COLO668 (cell line): ENCODE data around the gene CD4.
"Not testable (repeated sequence)": the region's sequence is repeated elsewhere in the genome, so short reads cannot be mapped to it uniquely, and the experiment has no call there.

Experiments used
- DNase-seq: peaks from one replicate; lab custom pipeline; 2025; ENCODE audit not compliant: unreplicated experiment; lab: John Stamatoyannopoulos, UW

CD4 gene

DNA sequence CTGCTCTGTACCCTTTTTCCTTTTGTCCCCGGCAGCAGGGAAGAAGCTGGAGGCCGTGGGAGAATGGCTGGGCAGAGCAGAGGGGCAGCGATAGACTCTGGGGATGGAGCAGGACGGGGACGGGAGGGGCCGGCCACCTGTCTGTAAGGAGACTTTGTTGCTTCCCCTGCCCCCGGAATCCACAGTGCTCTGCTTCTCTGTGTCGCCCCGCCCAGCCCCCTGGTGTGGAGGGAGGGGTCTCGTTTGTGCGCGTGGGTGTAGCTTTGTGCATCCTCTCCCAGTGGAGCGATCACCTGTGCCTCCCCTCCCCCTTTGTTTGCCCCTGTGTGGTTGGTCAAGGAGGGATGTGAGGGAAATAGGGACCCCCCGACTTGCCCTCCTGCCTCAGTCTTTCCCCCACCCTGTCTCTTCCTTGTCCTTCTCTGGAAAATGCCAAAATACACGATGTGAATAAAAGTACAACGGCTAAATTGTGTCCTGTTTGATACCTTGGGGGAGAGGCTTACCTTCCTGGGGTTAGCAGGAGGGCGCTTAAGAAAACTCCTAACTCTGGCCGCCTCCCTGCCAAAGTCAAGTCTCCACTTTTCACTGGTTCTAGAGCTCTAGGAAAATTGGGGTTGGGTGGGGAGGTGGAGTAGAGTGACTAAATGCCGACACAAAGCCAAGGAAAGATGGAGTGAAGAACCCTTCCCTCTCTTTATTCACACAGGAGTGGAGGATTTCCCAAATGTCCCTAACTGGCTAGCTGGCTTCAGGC lies 77.0 kb downstream of the CD4 start:
- DNase-seq = no peak

DNA sequence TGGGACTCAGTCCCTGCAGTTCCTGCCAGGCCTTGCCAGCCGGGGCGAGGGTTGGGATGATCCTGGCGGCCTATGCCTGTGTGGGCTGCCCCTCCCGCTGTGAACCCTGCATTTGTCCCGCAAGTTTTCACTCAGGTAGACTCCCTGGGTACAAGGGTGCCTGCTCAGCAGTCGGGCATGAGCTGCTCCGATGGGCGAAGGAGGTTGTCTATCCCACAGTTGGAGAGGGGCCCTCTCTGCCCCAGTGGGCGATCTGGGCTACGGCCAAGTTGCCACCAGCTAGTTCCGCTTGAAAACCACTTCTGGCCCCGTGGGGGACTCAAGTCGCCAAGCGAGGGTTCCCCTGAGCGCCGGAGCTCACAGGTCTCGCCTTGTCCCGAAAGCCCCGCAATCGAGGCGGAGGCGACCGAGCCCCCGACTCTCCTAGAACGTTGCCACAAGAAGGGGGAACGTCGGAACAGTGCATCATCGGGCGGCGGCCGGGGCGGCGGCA lies 77.6 kb downstream of the CD4 start:
- DNase-seq = no peak

DNA sequence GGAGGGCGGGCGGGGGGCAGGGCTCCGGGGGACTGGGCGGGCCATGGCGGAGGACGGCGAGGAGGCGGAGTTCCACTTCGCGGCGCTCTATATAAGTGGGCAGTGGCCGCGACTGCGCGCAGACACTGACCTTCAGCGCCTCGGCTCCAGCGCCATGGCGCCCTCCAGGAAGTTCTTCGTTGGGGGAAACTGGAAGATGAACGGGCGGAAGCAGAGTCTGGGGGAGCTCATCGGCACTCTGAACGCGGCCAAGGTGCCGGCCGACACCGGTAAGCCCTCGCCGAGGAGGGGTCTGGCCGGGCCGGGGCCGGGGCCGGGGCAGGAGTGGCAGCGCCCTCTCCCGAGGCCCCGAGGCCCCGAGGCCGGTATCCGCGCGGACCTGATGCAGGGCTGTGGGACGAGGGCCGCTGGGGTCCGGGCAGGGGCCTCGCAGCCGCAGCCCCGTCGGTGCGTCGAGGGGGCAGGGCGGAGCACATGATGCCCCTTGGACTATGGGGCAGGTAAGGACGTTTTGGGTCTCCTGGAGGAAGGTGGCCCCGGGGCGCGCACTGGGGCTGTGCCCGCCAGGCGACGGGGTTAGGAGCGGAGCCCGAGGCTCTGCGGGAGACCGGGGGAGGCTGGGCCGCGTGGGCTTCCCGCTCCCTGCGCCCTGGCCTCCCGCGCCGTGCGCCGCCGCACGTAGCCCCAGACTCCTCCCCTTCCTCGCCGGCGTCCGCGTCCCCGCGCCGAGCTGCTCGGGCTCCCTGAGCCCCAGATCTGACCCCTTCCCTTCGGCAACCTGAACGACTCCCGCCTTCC lies 78.3 kb downstream of the CD4 start, which contains the start of gene TPI1:
TPI1 (plus strand) TSS at position 119 of the 798 bp plus-strand sequence; CDS start at position 155, 36 bp downstream.
- DNase-seq = peak; percentile 72

DNA sequence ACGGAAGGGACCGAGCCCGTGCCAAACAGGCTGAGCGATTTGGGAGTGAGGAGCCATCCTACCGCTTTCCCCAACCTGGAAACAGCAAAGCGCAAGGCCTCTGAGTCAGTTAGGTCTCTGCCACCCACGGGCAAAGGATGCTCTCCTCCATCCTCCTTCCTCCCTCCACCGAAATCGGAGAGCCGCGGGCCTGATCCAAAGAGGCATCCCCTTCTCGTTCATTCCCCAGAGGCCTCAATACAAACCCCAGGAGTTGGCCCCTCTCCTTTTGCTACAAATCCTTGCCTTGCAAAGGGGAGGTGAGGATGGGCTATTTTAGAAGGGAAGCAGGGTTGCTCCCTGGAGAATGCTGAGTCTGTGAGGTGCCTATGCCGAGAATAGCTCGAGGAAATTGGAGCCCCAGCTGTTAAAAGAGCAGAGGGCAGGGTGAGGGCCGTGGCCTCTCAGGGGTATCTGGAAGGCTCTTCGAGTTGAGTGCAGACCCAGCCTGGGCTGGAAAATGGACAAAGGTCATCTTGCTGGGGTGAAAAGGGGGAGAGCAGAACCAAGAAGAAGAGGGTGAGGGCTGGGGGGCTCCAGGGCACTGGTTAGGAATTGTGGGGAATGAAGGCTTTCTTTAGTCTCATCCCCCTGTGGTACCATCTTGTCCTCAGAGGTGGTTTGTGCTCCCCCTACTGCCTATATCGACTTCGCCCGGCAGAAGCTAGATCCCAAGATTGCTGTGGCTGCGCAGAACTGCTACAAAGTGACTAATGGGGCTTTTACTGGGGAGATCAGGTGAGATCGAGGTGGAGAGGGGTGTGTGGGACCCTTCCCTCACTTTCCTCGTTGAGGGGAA lies 79.1 kb downstream of the CD4 start:
- no peak for DNase-seq

DNA sequence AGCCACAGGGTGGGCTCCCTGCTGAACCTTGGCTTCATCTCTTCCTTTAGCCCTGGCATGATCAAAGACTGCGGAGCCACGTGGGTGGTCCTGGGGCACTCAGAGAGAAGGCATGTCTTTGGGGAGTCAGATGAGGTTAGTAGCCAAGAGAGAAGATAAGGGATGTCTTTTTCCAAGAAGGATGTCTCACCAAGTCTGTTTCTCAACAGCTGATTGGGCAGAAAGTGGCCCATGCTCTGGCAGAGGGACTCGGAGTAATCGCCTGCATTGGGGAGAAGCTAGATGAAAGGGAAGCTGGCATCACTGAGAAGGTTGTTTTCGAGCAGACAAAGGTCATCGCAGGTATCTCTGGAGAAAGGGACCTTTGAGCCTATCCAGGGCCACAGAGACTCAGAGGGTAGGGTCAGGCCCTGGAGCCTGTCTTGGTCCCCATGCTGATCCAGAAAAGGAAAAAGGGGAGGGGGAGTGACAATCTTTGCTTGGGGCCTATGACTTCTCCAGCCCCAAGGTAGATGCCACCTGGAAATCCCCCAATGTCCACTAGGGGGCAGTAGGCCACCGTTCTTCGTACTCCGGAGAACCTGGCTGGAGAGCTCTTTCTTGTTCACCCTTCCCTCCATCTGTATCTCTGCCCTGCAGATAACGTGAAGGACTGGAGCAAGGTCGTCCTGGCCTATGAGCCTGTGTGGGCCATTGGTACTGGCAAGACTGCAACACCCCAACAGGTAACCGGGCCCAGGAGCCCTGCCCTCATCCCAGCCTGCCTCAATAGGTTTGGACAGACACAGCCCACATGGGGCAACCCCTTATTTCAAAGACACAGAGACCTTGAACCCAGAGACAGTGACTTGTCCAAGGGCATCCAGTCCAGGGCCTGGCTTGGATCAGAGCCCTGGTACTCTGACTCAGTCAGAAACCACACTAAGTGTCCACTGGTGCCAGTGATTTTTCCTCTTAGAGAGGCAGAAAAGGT lies 80.0 kb downstream of the CD4 start:
- peak; percentile 74 for DNase-seq

DNA sequence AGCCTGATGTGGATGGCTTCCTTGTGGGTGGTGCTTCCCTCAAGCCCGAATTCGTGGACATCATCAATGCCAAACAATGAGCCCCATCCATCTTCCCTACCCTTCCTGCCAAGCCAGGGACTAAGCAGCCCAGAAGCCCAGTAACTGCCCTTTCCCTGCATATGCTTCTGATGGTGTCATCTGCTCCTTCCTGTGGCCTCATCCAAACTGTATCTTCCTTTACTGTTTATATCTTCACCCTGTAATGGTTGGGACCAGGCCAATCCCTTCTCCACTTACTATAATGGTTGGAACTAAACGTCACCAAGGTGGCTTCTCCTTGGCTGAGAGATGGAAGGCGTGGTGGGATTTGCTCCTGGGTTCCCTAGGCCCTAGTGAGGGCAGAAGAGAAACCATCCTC lies 81.0 kb downstream of the CD4 start:
- DNase-seq = not testable (repeated sequence)
